Parathyroid adenoma (tissue), 2 donors: ENCODE data around the gene LEF1.

ENCODE experiments used
- H2AFZ ChIP-seq: fragments of 300-600 bp; sonication (generic); one replicate; pipeline ENCODE4 v1.7.0; 2017; ENCODE audit warnings: antibody characterized with exemption, mild to moderate bottlenecking
- H3K27ac ChIP-seq: fragments of 300-600 bp; sonication (generic); one replicate; pipeline ENCODE4 v1.7.0; 2017
- H3K27me3 ChIP-seq: fragments of 300-600 bp; sonication (generic); one replicate; pipeline ENCODE4 v1.7.0; 2017; ENCODE audit warnings: low read length; ENCODE audit not compliant: control insufficient read depth, insufficient read depth
- H3K36me3 ChIP-seq: fragments of 300-600 bp; sonication (generic); one replicate; pipeline ENCODE4 v1.7.0; 2017; ENCODE audit warnings: low read length; ENCODE audit not compliant: control insufficient read depth, insufficient read depth
- H3K4me1 ChIP-seq: fragments of 300-600 bp; sonication (generic); one replicate; pipeline ENCODE4 v1.7.0; 2017; ENCODE audit warnings: control low read depth
- H3K4me2 ChIP-seq: fragments of 300-600 bp; sonication (generic); one replicate; pipeline ENCODE4 v1.7.0; 2017; ENCODE audit warnings: low read length
- H3K4me3 ChIP-seq: fragments of 300-600 bp; sonication (generic); one replicate; pipeline ENCODE4 v1.7.0; 2017; ENCODE audit warnings: low read depth, low read length
- H3K79me2 ChIP-seq: fragments of 300-600 bp; sonication (generic); one replicate; pipeline ENCODE4 v1.7.0; 2017; ENCODE audit warnings: control low read depth
- H3K9ac ChIP-seq: fragments of 300-600 bp; sonication (generic); one replicate; pipeline ENCODE4 v1.7.0; 2017; ENCODE audit warnings: mild to moderate bottlenecking
- H3K9me3 ChIP-seq: fragments of 300-600 bp; sonication (generic); one replicate; pipeline ENCODE4 v1.7.0; 2017; ENCODE audit warnings: low read length; ENCODE audit not compliant: control insufficient read depth
- CTCF ChIP-seq: fragments of 300-600 bp; sonication (generic); IDR thresholded peaks from one replicate; pipeline ENCODE4 v1.7.0; 2017; ENCODE audit warnings: antibody characterized with exemption, mild to moderate bottlenecking
- donor health status: primary hyperparathyroidism.

Gene LEF1

DNA sequence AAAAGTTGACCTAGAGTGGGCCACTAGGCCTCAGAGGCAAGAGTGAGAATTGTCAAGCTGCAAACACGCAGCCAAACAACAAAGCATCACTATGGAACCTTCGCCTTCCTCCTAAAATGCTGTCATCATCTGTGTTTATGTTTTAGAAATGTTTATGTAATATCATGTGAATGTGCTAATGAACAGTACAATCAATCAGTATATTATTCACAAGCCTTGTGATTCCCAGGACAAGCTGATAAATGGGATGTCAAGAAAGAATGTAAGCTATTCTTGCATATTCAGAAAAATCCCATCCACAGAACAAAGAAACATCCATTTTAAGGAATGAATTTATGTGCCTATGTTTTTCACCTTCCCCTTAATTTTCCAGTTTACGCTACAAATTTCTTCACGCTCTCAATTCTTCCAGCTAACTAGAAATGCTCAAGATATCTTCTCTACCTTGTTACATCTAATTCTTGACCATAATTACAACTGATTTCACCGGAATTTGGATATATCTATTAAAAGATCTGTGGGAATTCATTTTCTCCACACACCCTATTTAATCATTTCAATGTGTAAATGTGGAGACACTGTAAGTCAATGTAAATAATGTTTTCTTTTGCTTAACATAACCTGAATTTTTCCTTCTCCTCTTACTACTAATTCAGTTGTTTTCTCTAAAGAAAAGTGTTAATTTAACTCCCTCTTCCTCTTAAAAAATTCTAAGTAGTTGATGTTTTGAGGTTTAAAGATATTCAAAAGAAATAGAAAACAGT, 65.5 kb downstream of the LEF1 start:
- no peaks in the 10 kb centered on the region for H3K9me3 ChIP-seq
- H3K27me3 ChIP-seq: no peaks in the 10 kb centered on the region
- no peaks in the 10 kb centered on the region for H3K4me1 ChIP-seq
- no peak for TF ChIP-seq CTCF
- no peak overlapping the region for H2AFZ ChIP-seq
- no peaks in the 10 kb centered on the region for H3K36me3 ChIP-seq
- H3K4me3 ChIP-seq: no peak overlapping the region
- H3K27ac ChIP-seq: no peak overlapping the region
- H3K9ac ChIP-seq: no peak overlapping the region
- no peaks in the 10 kb centered on the region for H3K79me2 ChIP-seq
- no peak overlapping the region for H3K4me2 ChIP-seq

GRCh38 chr4:108100827-108101226, 67.9 kb downstream of the LEF1 start:
- Histone ChIP-seq H2AFZ (no peak overlapping the region), H3K9me3 (no peaks in the 10 kb centered on the region)
- TF ChIP-seq CTCF: no peak

GRCh38 chr4:108099838-108100237, 68.9 kb downstream of the LEF1 start:
- no peaks in the 10 kb centered on the region for H3K36me3 ChIP-seq

More at GRCh38 chr4:108100827-108101226, 67.9 kb downstream of the LEF1 start:
- no peaks in the 10 kb centered on the region for H3K36me3 ChIP-seq
- H3K9ac ChIP-seq: no peak overlapping the region
- no peak overlapping the region for H3K4me2 ChIP-seq
- no peaks in the 10 kb centered on the region for H3K79me2 ChIP-seq
- no peaks in the 10 kb centered on the region for H3K4me1 ChIP-seq
- H3K27ac ChIP-seq: no peak overlapping the region
- H3K27me3 ChIP-seq: no peaks in the 10 kb centered on the region
- no peak overlapping the region for H3K4me3 ChIP-seq

GRCh38 chr4:108097990-108098553, 70.7 kb downstream of the LEF1 start:
- H3K36me3 ChIP-seq: no peaks in the 10 kb centered on the region
- no peak overlapping the region for H3K4me2 ChIP-seq
- H3K27me3 ChIP-seq: no peaks in the 10 kb centered on the region
- H3K9ac ChIP-seq: no peak overlapping the region
- no peak overlapping the region for H2AFZ ChIP-seq
- H3K4me3 ChIP-seq: no peak overlapping the region
- TF ChIP-seq CTCF: no peak
- no peaks in the 10 kb centered on the region for H3K79me2 ChIP-seq
- no peak overlapping the region for H3K27ac ChIP-seq
- no peaks in the 10 kb centered on the region for H3K9me3 ChIP-seq
- no peaks in the 10 kb centered on the region for H3K4me1 ChIP-seq

More at GRCh38 chr4:108099838-108100237, 68.9 kb downstream of the LEF1 start:
- Histone ChIP-seq H3K79me2 (no peaks in the 10 kb centered on the region), H3K4me1 (no peaks in the 10 kb centered on the region), H3K9me3 (no peaks in the 10 kb centered on the region), H3K4me3 (no peak overlapping the region), H3K4me2 (no peak overlapping the region), H2AFZ (no peak overlapping the region), H3K9ac (no peak overlapping the region), H3K27me3 (no peaks in the 10 kb centered on the region), H3K27ac (no peak overlapping the region)
- TF ChIP-seq CTCF: no peak
